AG10803 (cell line): ENCODE measurements around the gene H3-3A.

Source experiments
- DNase-seq: peaks from one replicate; pipeline ENCODE4 v3.0.0; 2010; ENCODE audit warnings: low read depth
- H3K4me3 ChIP-seq: 2 replicates; pipeline ENCODE4 v1.5.1; 2011; ENCODE audit warnings: mild to moderate bottlenecking, low read length, control low read depth
- CTCF ChIP-seq: conservative IDR thresholded peaks from 2 replicates; pipeline ENCODE4 v1.5.1; 2011; ENCODE audit warnings: mild to moderate bottlenecking, low read length, control low read depth, inconsistent platforms

Gene H3-3A

GRCh38 chr1:226051365-226051764 lies 11.2 kb upstream of the H3-3A start:
- DNase-seq = peak; percentile 24
- no peak overlapping the region for H3K4me3 ChIP-seq
- TF ChIP-seq CTCF = no peak

GRCh38 chr1:226052061-226052460 lies 10.5 kb upstream of the H3-3A start:
- no peak overlapping the region for H3K4me3 ChIP-seq
- no peak for DNase-seq
- no peak for TF ChIP-seq CTCF

GRCh38 chr1:226054519-226055327 lies 7.8 kb upstream of the H3-3A start:
- no peak for DNase-seq
- H3K4me3 ChIP-seq = no peak overlapping the region
- no peak for TF ChIP-seq CTCF

- no peak for DNase-seq
- H3K4me3 ChIP-seq = no peak overlapping the region
- no peak for TF ChIP-seq CTCF
These were observed 2.8 kb upstream of the H3-3A start for GRCh38 chr1:226059709-226060108.

GRCh38 chr1:226060427-226060826 lies 2.1 kb upstream of the H3-3A start:
- H3K4me3 ChIP-seq = no peak overlapping the region
- no peak for TF ChIP-seq CTCF
- DNase-seq = no peak

- TF ChIP-seq CTCF = no peak
- no peak for DNase-seq
- H3K4me3 ChIP-seq = peak overlapping the region; percentile 66
These were observed 1.3 kb upstream of the H3-3A start for GRCh38 chr1:226061068-226061840.
